SIG-M5 treated with dmso at 0.1 percent for 504 hours (cell line): ENCODE measurements around the gene TPD52L1.

ENCODE experiments used
- DNase-seq: peaks from one replicate; lab custom pipeline; 2025; ENCODE audit not compliant: unreplicated experiment; lab: John Stamatoyannopoulos, UW

The TPD52L1 gene

GRCh38 chr6:125174626-125175025 lies 21.1 kb downstream of the TPD52L1 start:
- DNase-seq: no peak

GRCh38 chr6:125175466-125176048 lies 22.0 kb downstream of the TPD52L1 start:
- no peak for DNase-seq

- no peak for DNase-seq
These were observed 28.9 kb downstream of the TPD52L1 start for GRCh38 chr6:125182237-125183008.

- DNase-seq: no peak
These were observed 29.8 kb downstream of the TPD52L1 start for GRCh38 chr6:125183391-125183790.

- no peak for DNase-seq
These were observed 34.5 kb downstream of the TPD52L1 start for GRCh38 chr6:125188037-125188436.

- no peak for DNase-seq
These were observed 35.1 kb downstream of the TPD52L1 start for GRCh38 chr6:125188594-125189203.

GRCh38 chr6:125189494-125189893 lies 35.9 kb downstream of the TPD52L1 start:
- no peak for DNase-seq

GRCh38 chr6:125190667-125191066 lies 37.1 kb downstream of the TPD52L1 start:
- no peak for DNase-seq

GRCh38 chr6:125191916-125192609 lies 38.5 kb downstream of the TPD52L1 start:
- peak; percentile 78 for DNase-seq

GRCh38 chr6:125192610-125192930 lies 39.0 kb downstream of the TPD52L1 start:
- no peak for DNase-seq

GRCh38 chr6:125193208-125193607 lies 39.6 kb downstream of the TPD52L1 start:
- no peak for DNase-seq

GRCh38 chr6:125194941-125195340 lies 41.4 kb downstream of the TPD52L1 start:
- DNase-seq: peak; percentile 68

- DNase-seq: no peak
These were observed 42.0 kb downstream of the TPD52L1 start for GRCh38 chr6:125195526-125195925.

- DNase-seq: no peak
These were observed 43.0 kb downstream of the TPD52L1 start for GRCh38 chr6:125196613-125197012.

GRCh38 chr6:125197795-125198269 lies 44.3 kb downstream of the TPD52L1 start:
- no peak for DNase-seq

- DNase-seq: no peak
These were observed 44.9 kb downstream of the TPD52L1 start for GRCh38 chr6:125198398-125198937.

GRCh38 chr6:125200941-125201340 lies 47.4 kb downstream of the TPD52L1 start:
- no peak for DNase-seq

- DNase-seq: peak; percentile 36
These were observed 48.6 kb downstream of the TPD52L1 start for GRCh38 chr6:125201961-125202729.

GRCh38 chr6:125203395-125203794 lies 49.8 kb downstream of the TPD52L1 start:
- DNase-seq: no peak

- DNase-seq: no peak
These were observed 52.4 kb downstream of the TPD52L1 start for GRCh38 chr6:125205931-125206330.

GRCh38 chr6:125206389-125206788 lies 52.8 kb downstream of the TPD52L1 start:
- DNase-seq: no peak
